ENCODE results near the gene DTNB.

- TF ChIP-seq, protein P1, sequence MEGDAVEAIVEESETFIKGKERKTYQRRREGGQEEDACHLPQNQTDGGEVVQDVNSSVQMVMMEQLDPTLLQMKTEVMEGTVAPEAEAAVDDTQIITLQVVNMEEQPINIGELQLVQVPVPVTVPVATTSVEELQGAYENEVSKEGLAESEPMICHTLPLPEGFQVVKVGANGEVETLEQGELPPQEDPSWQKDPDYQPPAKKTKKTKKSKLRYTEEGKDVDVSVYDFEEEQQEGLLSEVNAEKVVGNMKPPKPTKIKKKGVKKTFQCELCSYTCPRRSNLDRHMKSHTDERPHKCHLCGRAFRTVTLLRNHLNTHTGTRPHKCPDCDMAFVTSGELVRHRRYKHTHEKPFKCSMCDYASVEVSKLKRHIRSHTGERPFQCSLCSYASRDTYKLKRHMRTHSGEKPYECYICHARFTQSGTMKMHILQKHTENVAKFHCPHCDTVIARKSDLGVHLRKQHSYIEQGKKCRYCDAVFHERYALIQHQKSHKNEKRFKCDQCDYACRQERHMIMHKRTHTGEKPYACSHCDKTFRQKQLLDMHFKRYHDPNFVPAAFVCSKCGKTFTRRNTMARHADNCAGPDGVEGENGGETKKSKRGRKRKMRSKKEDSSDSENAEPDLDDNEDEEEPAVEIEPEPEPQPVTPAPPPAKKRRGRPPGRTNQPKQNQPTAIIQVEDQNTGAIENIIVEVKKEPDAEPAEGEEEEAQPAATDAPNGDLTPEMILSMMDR (IDR thresholded peaks at IDR 0.05) = peak in 5 of 7 experiments; percentile 46 to 72 (median 64)
- no peak for TF ChIP-seq POLR2A (IDR thresholded peaks at IDR 0.05)
These were observed 26.9 kb upstream of the DTNB start for GRCh38 chr2:25700221-25700660.
